ENCODE measurements around the gene TGFBI. TPM values are rescaled to one million over a fixed set of nuclear protein-coding genes. Genes with fewer than 3 reads are reported as not detected.
A peak's percentile ranks its signal among the peaks of the same experiment; 100 is the strongest.

Gene TGFBI
- total and polyA plus RNA-seq, 12 donors: 26.8 to 200 (median 104) TPM

DNA sequence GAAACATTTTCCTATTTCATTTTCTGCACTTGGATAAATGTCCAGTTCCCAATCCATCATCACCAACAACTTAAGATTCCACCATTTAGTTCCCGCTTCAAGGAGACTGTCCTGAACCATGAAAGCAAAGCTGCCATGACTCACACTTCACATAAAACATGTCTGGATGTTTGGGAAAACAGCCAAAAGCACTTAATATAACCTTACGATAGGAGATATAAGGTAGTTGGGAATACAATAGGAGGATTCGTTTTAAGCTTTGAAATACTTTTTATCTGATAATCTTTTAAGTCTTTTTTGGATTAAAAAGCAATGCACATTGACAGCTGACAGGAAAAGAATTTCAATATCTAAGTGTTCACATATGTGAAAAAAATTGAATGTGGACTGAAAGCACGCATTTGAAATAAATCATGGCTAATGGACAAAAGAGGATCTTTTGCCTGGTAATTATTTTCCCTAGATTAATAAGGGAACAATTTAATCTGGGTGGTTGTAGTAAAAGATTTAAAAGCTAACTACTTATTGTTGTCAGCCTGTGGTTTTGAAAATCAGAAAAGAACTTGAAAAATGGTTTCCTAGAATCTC lies 17.3 kb upstream of the TGFBI start:
- 15 to 20% (median 17%) methylated on average over 4 of the region's 4 CpGs for WGBS, 4 donors
- Histone ChIP-seq H3K27ac (peak overlapping the region in 2 of 5 donors; percentile 56 to 67), H3K4me3 (no peak overlapping the region), H3K36me3 (replicated peaks in 1 of 2) (no peaks in the 10 kb centered on the region), H3K27me3 (no peaks in the 10 kb centered on the region), H3K4me1 (replicated peaks in 1 of 2) (peaks cover 10 to 35% of the 10 kb centered on the region in 2 donors), H3K9me3 (replicated peaks in 1 of 3) (no peaks in the 10 kb centered on the region)
- intact Hi-C loops (cut with DNase I): no loop called here
- TF ChIP-seq, protein P1, sequence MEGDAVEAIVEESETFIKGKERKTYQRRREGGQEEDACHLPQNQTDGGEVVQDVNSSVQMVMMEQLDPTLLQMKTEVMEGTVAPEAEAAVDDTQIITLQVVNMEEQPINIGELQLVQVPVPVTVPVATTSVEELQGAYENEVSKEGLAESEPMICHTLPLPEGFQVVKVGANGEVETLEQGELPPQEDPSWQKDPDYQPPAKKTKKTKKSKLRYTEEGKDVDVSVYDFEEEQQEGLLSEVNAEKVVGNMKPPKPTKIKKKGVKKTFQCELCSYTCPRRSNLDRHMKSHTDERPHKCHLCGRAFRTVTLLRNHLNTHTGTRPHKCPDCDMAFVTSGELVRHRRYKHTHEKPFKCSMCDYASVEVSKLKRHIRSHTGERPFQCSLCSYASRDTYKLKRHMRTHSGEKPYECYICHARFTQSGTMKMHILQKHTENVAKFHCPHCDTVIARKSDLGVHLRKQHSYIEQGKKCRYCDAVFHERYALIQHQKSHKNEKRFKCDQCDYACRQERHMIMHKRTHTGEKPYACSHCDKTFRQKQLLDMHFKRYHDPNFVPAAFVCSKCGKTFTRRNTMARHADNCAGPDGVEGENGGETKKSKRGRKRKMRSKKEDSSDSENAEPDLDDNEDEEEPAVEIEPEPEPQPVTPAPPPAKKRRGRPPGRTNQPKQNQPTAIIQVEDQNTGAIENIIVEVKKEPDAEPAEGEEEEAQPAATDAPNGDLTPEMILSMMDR (IDR thresholded peaks at IDR 0.05): no peak
- no peak for TF ChIP-seq POLR2A (IDR thresholded peaks at IDR 0.05)
- peak in 1 of 7 donors; percentile 48 for DNase-seq

DNA sequence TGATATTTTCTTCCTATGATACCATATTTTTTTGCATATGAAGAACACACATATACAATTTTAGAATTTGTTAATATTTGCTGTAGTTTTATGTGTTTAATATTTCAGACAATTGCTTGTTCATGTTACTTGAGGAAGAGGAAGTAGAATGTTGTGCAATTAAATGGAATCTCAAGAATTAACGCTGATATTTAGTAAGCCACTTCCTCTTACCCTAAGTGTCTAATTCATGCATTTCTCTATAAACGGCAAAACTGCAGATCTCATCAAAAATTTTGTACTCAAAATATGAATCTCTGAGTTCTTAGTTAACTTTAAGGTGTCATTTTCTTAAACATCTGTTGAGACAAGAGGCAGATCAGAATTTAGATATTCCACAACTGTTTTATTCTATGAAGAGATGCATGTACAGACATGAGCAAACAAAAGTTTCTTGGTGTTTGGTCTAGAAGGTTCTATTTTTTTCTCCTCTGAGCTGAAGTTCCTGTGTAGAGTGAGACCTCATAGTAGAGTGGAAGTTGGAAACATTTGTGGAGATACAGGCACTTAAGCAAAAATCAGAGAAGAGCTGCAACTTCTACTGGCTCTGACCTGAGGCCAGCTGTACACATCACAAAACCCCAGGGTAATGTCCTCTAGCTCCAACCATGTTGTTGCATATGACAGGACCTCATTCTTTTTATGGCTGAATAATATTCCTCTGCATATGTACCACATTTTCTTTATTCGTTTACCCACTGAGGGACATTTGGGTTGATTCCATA lies 16.6 kb upstream of the TGFBI start:
- H3K36me3 ChIP-seq (replicated peaks in 1 of 2): no peaks in the 10 kb centered on the region
- intact Hi-C loops (cut with DNase I): no loop called here
- no peaks in the 10 kb centered on the region for H3K27me3 ChIP-seq
- DNase-seq: peak in 1 of 7 donors; percentile 41
- H3K4me1 ChIP-seq (replicated peaks in 1 of 2): peaks cover 17 to 42% of the 10 kb centered on the region in 2 donors
- H3K9me3 ChIP-seq (replicated peaks in 1 of 3): no peaks in the 10 kb centered on the region
- H3K4me3 ChIP-seq: no peak overlapping the region
- peak overlapping the region in 3 of 5 donors; percentile 10 to 73 (median 56) for H3K27ac ChIP-seq
- WGBS, 4 donors: 23 to 38% (median 27%) methylated on average over 3 of the region's 3 CpGs
- TF ChIP-seq POLR2A (IDR thresholded peaks at IDR 0.05): no peak
- TF ChIP-seq, protein P1 (IDR thresholded peaks at IDR 0.05): no peak

DNA sequence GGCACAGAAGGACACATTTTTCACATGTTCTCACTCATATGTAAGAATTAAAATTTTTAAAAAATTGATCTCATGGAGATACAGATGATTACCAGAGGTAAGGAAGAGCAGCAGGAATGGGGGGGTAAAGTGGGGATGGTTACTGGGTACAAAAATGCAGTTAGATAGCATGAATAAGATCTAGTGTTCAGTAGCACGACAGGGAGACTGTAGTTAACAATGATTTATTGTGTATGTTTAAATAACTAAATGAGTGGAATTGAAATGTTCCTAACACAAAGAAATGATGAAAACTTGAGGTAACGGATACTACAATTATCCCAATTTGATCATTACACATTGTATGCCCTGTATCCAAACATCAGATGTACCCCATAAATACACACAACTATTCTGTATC lies 15.2 kb upstream of the TGFBI start:
- DNase-seq: no peak
- intact Hi-C loops (cut with DNase I): no loop called here
- Histone ChIP-seq H3K4me1 (replicated peaks in 1 of 2) (peaks cover 19 to 47% of the 10 kb centered on the region in 2 donors), H3K27me3 (no peaks in the 10 kb centered on the region), H3K9me3 (replicated peaks in 1 of 3) (no peaks in the 10 kb centered on the region), H3K36me3 (replicated peaks in 1 of 2) (no peaks in the 10 kb centered on the region), H3K4me3 (no peak overlapping the region), H3K27ac (peak overlapping the region in 1 of 5 donors; percentile 56)
- no peak for TF ChIP-seq POLR2A (IDR thresholded peaks at IDR 0.05)
- TF ChIP-seq, protein P1 (IDR thresholded peaks at IDR 0.05): no peak
- 63 to 74% (median 68%) methylated on average over 2 of the region's 2 CpGs for WGBS, 4 donors

DNA sequence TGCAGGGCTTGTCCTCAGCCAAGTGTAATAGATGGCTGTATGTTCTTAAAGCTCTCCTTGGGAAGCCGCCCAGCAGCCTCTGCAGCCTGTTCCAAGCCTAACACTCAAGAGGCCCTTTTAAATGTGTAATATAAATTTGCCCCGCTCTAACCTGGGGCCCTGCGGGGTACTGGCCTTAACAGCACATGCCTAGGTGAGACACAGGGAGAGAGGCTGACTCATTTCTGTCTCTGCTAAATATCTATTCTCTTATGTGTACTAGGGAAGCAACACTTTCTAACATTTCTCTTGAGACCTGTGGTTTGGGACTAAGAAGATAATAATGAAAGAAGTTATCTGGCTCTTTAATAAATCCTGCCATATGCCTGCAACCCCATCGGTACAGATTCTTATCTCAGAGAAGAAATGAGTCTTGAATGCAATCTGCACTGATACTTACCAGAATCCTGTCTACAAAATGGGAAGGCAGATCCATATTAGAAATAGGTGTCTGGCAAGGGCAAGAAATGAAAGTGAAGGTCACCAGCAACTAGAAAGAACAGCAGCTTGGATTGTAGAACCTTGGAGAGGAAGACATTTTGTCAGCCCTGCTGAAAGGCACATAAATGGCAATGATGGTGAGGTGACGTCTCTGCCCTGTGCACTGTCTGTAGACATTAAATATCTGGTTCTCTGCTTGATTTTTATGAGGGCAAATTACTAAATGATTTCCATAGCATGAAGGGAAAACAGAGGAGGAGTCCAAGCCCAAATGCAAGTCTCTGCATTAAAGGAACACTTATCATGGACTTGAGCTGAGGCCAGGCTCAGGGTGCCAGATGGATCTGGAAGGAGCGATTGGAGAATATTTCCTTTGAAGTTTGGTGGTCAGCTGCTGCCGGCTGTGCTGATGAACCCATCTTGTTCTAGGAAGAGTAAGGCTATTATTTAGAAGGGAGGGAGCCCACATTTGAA lies 14.5 kb upstream of the TGFBI start:
- H3K9me3 ChIP-seq (replicated peaks in 1 of 3): no peaks in the 10 kb centered on the region
- H3K4me3 ChIP-seq: no peak overlapping the region
- 68 to 77% (median 76%) methylated on average over 7 of the region's 7 CpGs for WGBS, 4 donors
- intact Hi-C loops (cut with DNase I): no loop called here
- peaks cover 19 to 47% of the 10 kb centered on the region in 2 donors for H3K4me1 ChIP-seq (replicated peaks in 1 of 2)
- TF ChIP-seq, protein P1 (IDR thresholded peaks at IDR 0.05): no peak
- TF ChIP-seq POLR2A (IDR thresholded peaks at IDR 0.05): no peak
- no peaks in the 10 kb centered on the region for H3K27me3 ChIP-seq
- peak overlapping the region in 1 of 5 donors; percentile 56 for H3K27ac ChIP-seq
- DNase-seq: peak in 1 of 7 donors; percentile 49
- no peaks in the 10 kb centered on the region for H3K36me3 ChIP-seq (replicated peaks in 1 of 2)

All from adrenal gland (tissue), 12 donors.